A172 (cell line): Measurements from ENCODE around the gene HIGD2B. TPM values are rescaled to one million over a fixed set of nuclear protein-coding genes. Genes with fewer than 3 reads are reported as not detected.

Experiments
- total RNA-seq: library from RNA; depleted of rRNA; stranded (reverse); fragments of >200 nt; shearing (Covaris generic); gene quantifications from 2 replicates; pipeline ENCODE4 v1.2.3, GENCODE V29; 2014; rRNA removed

HIGD2B gene
- total RNA-seq, 1 experiment from 2014 or later, result not detected

Other genes starting within 250 kb of the HIGD2B start
- 31.5 and 36.6 TPM in 2 replicates for gene ARIH1, start 211.9 kb downstream of the HIGD2B start, total RNA-seq
- gene GOLGA6B, start 31.5 kb downstream of the HIGD2B start, total RNA-seq, result not detected in 2 replicates
- 16.6 and 31.7 TPM in 2 replicates for gene BBS4, start within 50 bp of the HIGD2B start, total RNA-seq
- gene ADPGK, start 97.6 kb upstream of the HIGD2B start, total RNA-seq, result 69.7 and 70.8 TPM in 2 replicates